Common myeloid progenitor, CD34-positive (primary cell): Measurements from ENCODE around the gene NAMPT.
A peak's percentile ranks its signal among the peaks of the same experiment; 100 is the strongest.

Experiments used
- CTCF ChIA-PET: fragments of 350-600 bp; sonication (Branson Sonifier 250); formaldehyde crosslinking; loops from one replicate; lab custom pipeline; 2021; ENCODE audit warnings: antibody characterized with exemption; lab: Charles Lee
- POLR2A ChIA-PET: fragments of 350-600 bp; sonication (Branson Sonifier 250); formaldehyde crosslinking; loops from one replicate; lab custom pipeline; 2021; ENCODE audit warnings: antibody characterized with exemption; lab: Charles Lee
- DNase-seq, 3 donors: peaks; one replicate each; pipeline versions ENCODE4 v3.0.0 to v3.0.0-alpha.2; 2013
- H3K27ac ChIP-seq, 2 experiments: 1 replicate in 1 of 2; 2 replicates in 1 of 2; pipeline ENCODE4 v1.7.0; 2013; ENCODE audit warnings: inconsistent platforms in 2 of 2, low read length in 2 of 2, mild to moderate bottlenecking in 2 of 2, low read depth in 1 of 2, moderate library complexity in 1 of 2; ENCODE audit not compliant: severe bottlenecking in 2 of 2, insufficient read depth in 1 of 2, poor library complexity in 1 of 2
- H3K27me3 ChIP-seq, 5 experiments: replicated peaks in 2 of 5; 1 replicate in 3 of 5; 2 replicates in 2 of 5; pipeline versions ENCODE4 v1.6.1 to v1.7.0; 2013; ENCODE audit warnings: low read length in 4 of 5, mild to moderate bottlenecking in 2 of 5, moderate library complexity in 2 of 5, inconsistent platforms in 1 of 5; ENCODE audit not compliant: insufficient read depth in 5 of 5, control insufficient read depth in 4 of 5
- H3K36me3 ChIP-seq, 4 experiments: 1 replicate in 2 of 4; 2 replicates in 2 of 4; pipeline versions ENCODE4 v1.6.1 to v1.7.0; 2013; ENCODE audit warnings: low read length in 3 of 4, control low read depth in 1 of 4, mild to moderate bottlenecking in 1 of 4; ENCODE audit not compliant: control insufficient read depth in 4 of 4, insufficient read depth in 4 of 4
- H3K4me1 ChIP-seq, 4 experiments: 1 replicate in 3 of 4; 2 replicates in 1 of 4; pipeline versions ENCODE4 v1.6.1 to v1.7.1; 2013; ENCODE audit warnings: low read length in 3 of 4, mild to moderate bottlenecking in 3 of 4, control low read depth in 1 of 4, inconsistent platforms in 1 of 4, moderate library complexity in 1 of 4; ENCODE audit not compliant: control insufficient read depth in 4 of 4, insufficient read depth in 4 of 4; ENCODE audit errors: control extremely low read depth in 1 of 4
- H3K4me3 ChIP-seq, 7 experiments: 1 replicate in 4 of 7; 2 replicates in 3 of 7; pipeline versions ENCODE4 v1.5.1 to v1.7.0; 2013; ENCODE audit warnings: mild to moderate bottlenecking in 7 of 7, low read length in 6 of 7, moderate library complexity in 6 of 7, inconsistent platforms in 2 of 7, low read depth in 2 of 7, control low read depth in 1 of 7; ENCODE audit not compliant: insufficient read depth in 4 of 7, control insufficient read depth in 1 of 7; ENCODE audit errors: extremely low read depth in 1 of 7
- H3K9me3 ChIP-seq, 5 experiments: 1 replicate in 4 of 5; 2 replicates in 1 of 5; pipeline versions ENCODE4 v1.6.1 to v1.7.1; 2013; ENCODE audit warnings: low read length in 4 of 5, mild to moderate bottlenecking in 2 of 5, inconsistent platforms in 1 of 5, low read depth in 1 of 5, moderate library complexity in 1 of 5; ENCODE audit not compliant: control insufficient read depth in 4 of 5, insufficient read depth in 2 of 5; ENCODE audit errors: control extremely low read depth in 1 of 5
- WGBS: methylation state at CpG from one replicate; pipeline ENCODE4 v1.1.5; 2013; ENCODE audit not compliant: insufficient coverage; 5-methylcytosine and 5-hydroxymethylcytosine counted together

The NAMPT gene

DNA sequence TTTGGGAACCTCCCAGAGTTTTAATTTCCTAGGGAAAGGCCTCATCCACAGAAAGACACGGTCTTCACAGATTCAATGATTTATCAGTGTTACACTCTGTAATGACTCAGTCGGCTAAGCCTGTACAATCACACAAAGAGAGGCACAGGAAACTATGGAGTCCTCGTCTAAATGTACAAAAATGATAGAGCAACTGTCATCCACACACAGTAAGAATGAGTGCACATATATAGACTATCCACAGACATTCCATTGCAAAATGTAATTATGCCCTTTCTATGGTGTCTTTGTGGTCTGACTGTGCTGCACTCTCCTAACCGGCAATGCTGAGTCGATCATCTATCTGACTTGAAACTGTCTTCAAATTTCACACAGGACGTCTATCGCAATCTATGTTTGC lies 3.5 kb upstream of the NAMPT start:
- H3K4me1 ChIP-seq: peaks cover 0 to 16% (median 9%) of the 10 kb centered on the region in 4 experiments
- H3K27ac ChIP-seq: no peak overlapping the region
- no peaks in the 10 kb centered on the region for H3K36me3 ChIP-seq
- peaks cover 0 to under 1% (median 0%) of the 10 kb centered on the region in 5 experiments for H3K9me3 ChIP-seq
- ChIA-PET POLR2A (no interaction called here), CTCF (no interaction called here)
- DNase-seq: no peak
- H3K27me3 ChIP-seq: no peaks in the 10 kb centered on the region
- no peak overlapping the region for H3K4me3 ChIP-seq
- WGBS: 100% methylated on average over 5 of the region's 7 CpGs

DNA sequence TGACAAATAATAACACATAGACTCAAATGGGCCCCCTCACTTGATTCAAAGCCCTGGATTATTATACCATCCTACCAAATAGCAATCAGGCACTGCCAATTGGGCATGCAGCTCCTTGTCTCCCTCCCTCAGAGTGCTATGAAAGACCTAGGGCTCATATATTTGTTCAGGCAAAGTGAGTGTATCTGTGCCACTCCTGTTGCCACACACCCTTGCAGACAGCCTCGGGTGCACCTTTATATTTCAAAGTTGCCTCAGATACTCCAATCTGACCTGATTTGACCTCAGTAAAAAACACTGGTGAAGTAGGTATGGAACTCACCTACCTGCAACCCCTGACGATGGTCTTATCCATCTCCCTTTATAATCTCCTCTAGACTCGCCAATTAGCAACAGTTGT lies 3.0 kb upstream of the NAMPT start:
- H3K36me3 ChIP-seq: no peaks in the 10 kb centered on the region
- peaks cover 0 to 20% (median 13%) of the 10 kb centered on the region in 4 experiments for H3K4me1 ChIP-seq
- H3K27me3 ChIP-seq: no peaks in the 10 kb centered on the region
- CTCF ChIA-PET: no interaction called here
- H3K27ac ChIP-seq: no peak overlapping the region
- H3K9me3 ChIP-seq: no peaks in the 10 kb centered on the region
- 96% methylated on average over 3 of the region's 3 CpGs for WGBS
- POLR2A ChIA-PET: no interaction called here
- H3K4me3 ChIP-seq: no peak overlapping the region
- no peak for DNase-seq

DNA sequence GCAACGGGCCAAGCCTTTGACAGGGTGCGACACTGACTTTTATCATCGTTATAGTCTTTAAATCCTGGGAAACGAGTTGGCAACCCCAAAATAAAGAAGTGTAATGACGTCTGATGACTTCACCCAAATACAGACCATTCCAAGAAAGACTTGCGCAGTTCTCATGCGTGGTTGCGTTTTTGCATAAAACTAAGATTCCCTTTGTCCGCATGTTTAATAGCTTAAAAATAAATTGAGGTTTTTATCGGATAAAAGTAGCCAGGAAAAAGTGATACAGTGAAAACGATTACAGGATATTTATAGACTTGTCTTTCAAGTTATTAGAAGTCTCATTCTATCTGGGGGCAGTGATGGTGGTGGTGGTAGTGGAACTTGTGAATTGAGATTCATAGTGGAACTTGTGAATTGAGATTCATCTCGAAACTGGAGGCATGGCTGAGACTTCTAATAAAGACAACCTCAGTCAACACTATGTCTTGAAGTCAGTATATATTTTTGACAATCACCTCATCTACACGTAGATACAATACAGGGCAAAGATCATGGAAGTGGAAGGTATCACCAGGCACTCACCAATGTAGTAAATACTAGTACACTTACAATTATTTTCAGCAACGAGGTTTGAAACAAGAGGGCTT lies 1.2 kb upstream of the NAMPT start:
- Histone ChIP-seq H3K9me3 (no peaks in the 10 kb centered on the region), H3K27me3 (no peaks in the 10 kb centered on the region), H3K4me1 (peaks cover 0 to 35% (median 14%) of the 10 kb centered on the region in 4 experiments), H3K36me3 (no peaks in the 10 kb centered on the region), H3K27ac (peak overlapping the region; percentile 79 to 93), H3K4me3 (peak overlapping the region; percentile 80 to 97 (median 88))
- POLR2A ChIA-PET: interaction anchor here (1.3 kb wide), 1 partner anchor 174 kb away, joined by 3 read pairs; the partner anchor contains the start of gene SYPL1
- CTCF ChIA-PET: interaction anchor here (1.3 kb wide), 1 partner anchor 12 kb away, joined by 3 read pairs; no protein-coding TSS in a partner anchor
- WGBS: 20% methylated on average over 8 of the region's 14 CpGs
- DNase-seq: peak; percentile 6 to 46 (median 39)

DNA sequence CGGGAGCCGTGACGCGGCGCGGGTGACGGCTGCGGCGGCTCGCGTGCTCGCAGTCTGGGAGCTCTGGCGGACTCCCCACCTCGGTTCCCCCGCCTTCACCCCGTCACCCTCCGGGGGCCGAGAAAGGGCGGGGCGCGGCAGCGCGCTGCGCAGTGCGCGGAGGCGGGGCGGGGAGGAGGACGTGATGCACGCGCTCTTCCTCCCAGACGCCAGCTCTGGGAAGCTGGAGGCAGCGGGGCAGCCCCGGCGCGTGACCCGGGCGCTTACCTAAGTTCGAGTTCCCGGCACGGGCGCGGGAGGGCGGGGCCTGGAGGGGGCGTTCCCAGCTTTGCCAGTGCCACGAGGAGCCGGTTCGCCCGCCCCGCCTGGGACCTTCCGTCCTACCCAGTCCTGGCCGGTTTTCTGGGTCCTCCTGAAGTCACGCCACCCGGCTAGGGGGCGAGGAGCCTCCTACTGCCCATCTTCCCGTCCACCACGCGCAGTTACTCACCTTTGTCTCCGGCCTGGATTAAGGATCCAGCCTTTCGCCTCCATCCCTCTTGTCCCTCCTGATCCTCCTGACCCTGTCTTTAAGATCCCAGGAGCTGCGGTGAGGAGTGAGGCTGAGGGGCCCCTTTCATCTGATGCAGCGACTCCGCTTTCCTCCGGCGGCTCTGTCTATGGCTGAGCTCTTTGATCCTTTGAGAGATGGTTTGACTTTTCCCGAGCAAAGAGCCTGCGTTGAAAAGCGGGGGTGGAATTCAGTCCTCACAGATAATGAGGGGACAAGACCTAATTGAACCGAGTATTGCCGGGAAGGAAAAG lies 470 bp upstream of the NAMPT start:
- peaks cover 0 to 35% (median 14%) of the 10 kb centered on the region in 4 experiments for H3K4me1 ChIP-seq
- peak; percentile 98 to 99 (median 99) for DNase-seq
- WGBS: under 1% methylated on average over 62 of the region's 70 CpGs
- peak overlapping the region; percentile 80 to 97 (median 92) for H3K4me3 ChIP-seq
- no peaks in the 10 kb centered on the region for H3K27me3 ChIP-seq
- POLR2A ChIA-PET: interaction anchor here (0.6 to 1.3 kb wide), 6 partner anchors 15 to 883 kb away, joined by 3 to 5 read pairs (median 4); partner anchors contain the start of genes HBP1 and SYPL1
- no peaks in the 10 kb centered on the region for H3K9me3 ChIP-seq
- CTCF ChIA-PET: interaction anchor here (0.5 to 1.3 kb wide), 3 partner anchors 11 to 258 kb away, joined by 3 read pairs; no protein-coding TSS in a partner anchor
- H3K36me3 ChIP-seq: no peaks in the 10 kb centered on the region
- H3K27ac ChIP-seq: peak overlapping the region; percentile 79 to 93

DNA sequence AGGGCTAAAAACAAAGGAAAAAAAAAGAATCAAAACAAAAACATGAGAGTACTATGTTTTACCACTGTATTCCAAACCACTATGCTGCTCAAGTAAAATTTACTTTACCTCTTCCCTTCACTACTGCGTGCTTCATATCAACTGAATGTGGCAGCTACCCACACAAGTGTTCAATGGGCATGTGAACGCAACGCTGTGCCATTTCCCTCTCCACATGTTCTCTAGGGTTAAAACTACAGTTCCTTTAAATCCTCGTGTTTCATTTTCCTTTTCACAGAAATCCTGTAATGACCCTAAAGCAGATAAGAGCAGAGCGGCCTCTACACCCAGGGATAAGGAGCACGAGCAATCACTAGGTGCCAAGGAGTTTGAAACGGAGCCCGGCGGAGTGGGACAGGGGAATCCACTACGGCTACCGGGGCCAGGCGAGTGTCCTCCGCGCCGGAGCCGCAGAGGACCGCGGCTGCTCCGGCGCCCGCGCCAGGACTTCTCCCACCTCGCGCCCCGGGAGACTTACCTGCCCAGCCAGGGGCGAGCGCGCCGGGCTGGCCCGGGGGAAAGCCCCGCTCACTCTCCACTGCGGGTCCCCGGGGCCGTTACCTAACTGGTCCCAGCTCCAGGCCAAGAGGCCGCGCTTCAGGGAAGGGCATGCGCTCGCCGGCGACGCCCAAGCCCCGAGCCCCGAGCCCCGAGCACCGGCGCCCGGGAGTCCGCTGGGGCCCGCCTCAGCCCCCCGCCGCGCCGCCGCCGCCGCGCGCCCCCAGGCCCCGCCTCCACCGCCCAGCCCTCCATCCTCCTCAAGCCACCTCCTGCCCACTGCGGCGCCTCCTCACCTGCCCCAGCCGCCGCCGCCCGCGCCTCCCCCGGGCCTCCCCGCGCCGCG lies 711 bp downstream of the NAMPT start:
- peak overlapping the region; percentile 84 to 87 for H3K27ac ChIP-seq
- no peaks in the 10 kb centered on the region for H3K9me3 ChIP-seq
- ChIA-PET CTCF (interaction anchor here (1.0 kb wide), 1 partner anchor 178 kb away, joined by 3 read pairs; no protein-coding TSS in a partner anchor), POLR2A (interaction anchor here (1.1 to 1.3 kb wide), 3 partner anchors 24 to 884 kb away, joined by 3 to 5 read pairs (median 4); partner anchors contain the start of genes HBP1 and SYPL1)
- H3K27me3 ChIP-seq: no peaks in the 10 kb centered on the region
- H3K4me1 ChIP-seq: peaks cover 0 to 40% (median 14%) of the 10 kb centered on the region in 4 experiments
- no peaks in the 10 kb centered on the region for H3K36me3 ChIP-seq
- peak overlapping the region; percentile 70 to 96 (median 94) for H3K4me3 ChIP-seq
- WGBS: 0% methylated on average over 60 of the region's 72 CpGs
- peak; percentile 44 to 78 (median 71) for DNase-seq

DNA sequence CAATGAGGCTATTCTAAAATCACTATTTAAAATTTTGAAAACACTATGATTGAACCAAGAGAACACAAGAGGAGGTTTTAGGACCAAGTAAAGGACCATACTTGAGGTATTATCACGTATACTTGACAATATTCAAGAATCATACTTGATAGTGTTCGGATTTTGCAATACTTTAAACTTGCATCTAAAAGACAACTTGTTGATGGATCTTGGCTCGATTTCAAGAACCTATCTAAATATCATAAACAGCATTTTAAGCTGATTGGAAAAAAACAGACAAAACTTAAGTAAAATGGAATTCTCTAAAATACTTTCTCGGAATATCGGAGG lies 1.3 kb downstream of the NAMPT start:
- peak overlapping the region in 1 of 2 experiments; percentile 87 for H3K27ac ChIP-seq
- WGBS: 83% methylated on average over 1 of the region's 5 CpGs
- H3K4me1 ChIP-seq: peaks cover 0 to 40% (median 14%) of the 10 kb centered on the region in 4 experiments
- ChIA-PET POLR2A (no interaction called here), CTCF (no interaction called here)
- H3K4me3 ChIP-seq: peak overlapping the region in 6 of 7 experiments; percentile 70 to 96 (median 94)
- no peaks in the 10 kb centered on the region for H3K36me3 ChIP-seq
- H3K9me3 ChIP-seq: no peaks in the 10 kb centered on the region
- DNase-seq: no peak
- H3K27me3 ChIP-seq: no peaks in the 10 kb centered on the region
